ENCODE measurements around the gene TRIM52.

Gene TRIM52

DNA sequence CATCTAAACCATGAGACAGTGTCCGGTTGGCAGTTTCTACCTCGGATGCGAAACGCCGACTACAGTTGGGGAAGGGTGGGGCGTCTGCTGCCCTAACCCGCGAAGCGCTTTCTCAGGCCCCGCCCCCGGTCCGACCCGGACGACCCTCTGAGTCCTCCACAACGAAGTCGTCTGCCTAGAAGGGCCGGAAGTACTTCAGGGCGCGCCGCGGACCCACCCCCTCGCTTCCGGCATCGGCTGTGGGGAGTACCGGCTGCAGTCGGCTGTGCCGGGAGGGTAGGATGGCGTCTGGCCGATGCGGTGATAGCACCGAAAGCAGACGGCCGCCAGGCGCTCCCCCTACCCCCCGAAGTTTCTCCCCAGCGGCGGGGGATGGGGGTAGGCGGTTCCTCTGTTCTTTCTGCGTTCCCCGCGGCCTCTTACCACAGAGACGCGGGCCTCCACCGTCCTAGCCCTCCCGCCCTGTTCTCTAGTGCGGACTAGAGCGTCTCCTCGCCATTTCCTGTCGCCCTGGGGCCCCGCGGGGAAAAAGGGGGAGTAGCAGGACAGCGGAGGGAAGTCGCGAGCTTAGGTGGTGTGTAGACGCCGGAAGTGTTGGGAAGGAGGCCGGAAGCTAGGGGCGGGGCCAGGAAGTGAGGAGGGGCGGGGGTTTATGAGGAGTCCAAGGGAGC lies 37.8 kb downstream of the TRIM52 start, which contains the start of gene TRIM41:
Gene TRIM41, plus strand, starts transcription at position 224 of the 671 bp plus-strand sequence. CDS start 719 bp downstream, outside the sequence.
- ATAC-seq: peak; percentile 78
- 0 out of 2 replicates have a peak, but pooled peaks have one; percentile 16 for TF ChIP-seq ZFP30 (CRISPR knock-in tag; IDR thresholded peaks at IDR 0.05)
- no peak for TF ChIP-seq PPARA (CRISPR knock-in tag; IDR thresholded peaks at IDR 0.05; ENCODE audit: borderline replicate concordance)
- TF ChIP-seq, protein P1, sequence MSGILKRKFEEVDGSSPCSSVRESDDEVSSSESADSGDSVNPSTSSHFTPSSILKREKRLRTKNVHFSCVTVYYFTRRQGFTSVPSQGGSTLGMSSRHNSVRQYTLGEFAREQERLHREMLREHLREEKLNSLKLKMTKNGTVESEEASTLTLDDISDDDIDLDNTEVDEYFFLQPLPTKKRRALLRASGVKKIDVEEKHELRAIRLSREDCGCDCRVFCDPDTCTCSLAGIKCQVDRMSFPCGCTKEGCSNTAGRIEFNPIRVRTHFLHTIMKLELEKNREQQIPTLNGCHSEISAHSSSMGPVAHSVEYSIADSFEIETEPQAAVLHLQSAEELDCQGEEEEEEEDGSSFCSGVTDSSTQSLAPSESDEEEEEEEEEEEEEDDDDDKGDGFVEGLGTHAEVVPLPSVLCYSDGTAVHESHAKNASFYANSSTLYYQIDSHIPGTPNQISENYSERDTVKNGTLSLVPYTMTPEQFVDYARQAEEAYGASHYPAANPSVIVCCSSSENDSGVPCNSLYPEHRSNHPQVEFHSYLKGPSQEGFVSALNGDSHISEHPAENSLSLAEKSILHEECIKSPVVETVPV (CRISPR knock-in tag; IDR thresholded peaks at IDR 0.05): no peak
- TF ChIP-seq TOX (CRISPR knock-in tag; IDR thresholded peaks at IDR 0.05; ENCODE audit: borderline replicate concordance): no peak
- no peak for TF ChIP-seq OSR1 (CRISPR knock-in tag; IDR thresholded peaks at IDR 0.05)
- TF ChIP-seq POU6F1 (CRISPR knock-in tag; IDR thresholded peaks at IDR 0.05; ENCODE audit: borderline replicate concordance, low read depth): peak; percentile 64; the same call in 1 of the 2 replicates
- TF ChIP-seq ZC3H10 (CRISPR knock-in tag; IDR thresholded peaks at IDR 0.05): no peak
- TF ChIP-seq ZNF8 (CRISPR knock-in tag; IDR thresholded peaks at IDR 0.05): no peak
- 0 out of 2 replicates have a peak, but pooled peaks have one; percentile 20 for TF ChIP-seq ESRRG (CRISPR knock-in tag; IDR thresholded peaks at IDR 0.05)
- no peak for TF ChIP-seq SNAI2 (CRISPR knock-in tag; IDR thresholded peaks at IDR 0.05)

GRCh38 chr5:181222630-181223057 lies 38.3 kb downstream of the TRIM52 start:
- ATAC-seq: peak; percentile 3; the same call in 2 of the 3 replicates
- TF ChIP-seq PPARA (CRISPR knock-in tag; IDR thresholded peaks at IDR 0.05; ENCODE audit: borderline replicate concordance) (no peak), ZNF565 (CRISPR knock-in tag; conservative IDR thresholded peaks at IDR 0.05; ENCODE audit: low read depth) (no peak), RARB (CRISPR knock-in tag; IDR thresholded peaks at IDR 0.05) (no peak), ZC3H10 (CRISPR knock-in tag; IDR thresholded peaks at IDR 0.05) (no peak), ZNF70 (CRISPR knock-in tag; IDR thresholded peaks at IDR 0.05) (no peak), CREB5 (CRISPR knock-in tag; IDR thresholded peaks at IDR 0.05; ENCODE audit: low read depth) (no peak), ESRRG (CRISPR knock-in tag; IDR thresholded peaks at IDR 0.05) (no peak)

DNA sequence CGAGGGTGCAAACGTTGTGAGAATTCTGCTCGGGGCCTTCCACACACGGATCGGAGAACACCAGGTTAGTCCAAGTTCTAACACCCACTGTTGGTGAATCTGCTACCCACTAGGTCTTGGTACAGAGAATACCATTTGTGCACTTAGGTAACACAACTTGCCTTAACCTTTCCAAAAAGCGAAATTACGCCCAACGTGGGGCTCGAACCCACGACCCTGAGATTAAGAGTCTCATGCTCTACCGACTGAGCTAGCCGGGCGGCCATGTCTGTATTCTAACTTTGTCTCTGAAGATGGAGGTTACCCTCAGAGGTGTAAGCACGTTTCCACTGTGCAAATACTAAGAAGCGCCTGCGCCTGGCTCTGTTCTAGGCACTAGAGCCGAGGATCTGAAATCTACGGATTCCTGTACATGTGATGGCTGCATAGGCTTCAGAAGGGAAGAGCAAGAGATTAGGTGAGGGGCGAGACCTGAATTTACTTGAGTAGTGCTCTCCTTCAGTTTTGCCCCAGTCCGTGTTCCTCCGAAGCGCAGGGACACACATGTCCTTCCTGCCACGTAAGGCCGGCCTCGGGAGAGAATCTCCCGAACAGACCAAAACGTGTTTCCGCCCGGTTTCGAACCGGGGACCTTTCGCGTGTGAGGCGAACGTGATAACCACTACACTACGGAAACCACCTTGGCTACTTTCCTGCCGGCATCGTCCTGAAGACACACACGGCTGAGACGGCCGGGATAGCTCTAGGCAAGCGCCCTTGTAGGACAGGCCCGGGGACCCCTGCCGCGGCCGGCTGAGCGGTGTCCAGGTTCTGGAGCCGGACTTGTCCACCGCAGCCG lies 38.9 kb downstream of the TRIM52 start:
- ATAC-seq: peak; percentile 62
- TF ChIP-seq ESRRG (CRISPR knock-in tag; IDR thresholded peaks at IDR 0.05): 0 out of 2 replicates have a peak, but pooled peaks have one; percentile 44
- TF ChIP-seq TCF4 (CRISPR knock-in tag; IDR thresholded peaks at IDR 0.05; ENCODE audit: borderline replicate concordance): no peak

GRCh38 chr5:181221105-181221791 lies 39.7 kb downstream of the TRIM52 start:
- no peak for ATAC-seq
- TF ChIP-seq PPARA (CRISPR knock-in tag; IDR thresholded peaks at IDR 0.05; ENCODE audit: borderline replicate concordance): no peak
- TF ChIP-seq, protein P1 (CRISPR knock-in tag; IDR thresholded peaks at IDR 0.05): no peak
- TF ChIP-seq ZC3H10 (CRISPR knock-in tag; IDR thresholded peaks at IDR 0.05): no peak
- TF ChIP-seq TCF4 (CRISPR knock-in tag; IDR thresholded peaks at IDR 0.05; ENCODE audit: borderline replicate concordance): no peak
- no peak for TF ChIP-seq CREB5 (CRISPR knock-in tag; IDR thresholded peaks at IDR 0.05; ENCODE audit: low read depth)
- no peak for TF ChIP-seq TOX (CRISPR knock-in tag; IDR thresholded peaks at IDR 0.05; ENCODE audit: borderline replicate concordance)
- no peak for TF ChIP-seq ZFP30 (CRISPR knock-in tag; IDR thresholded peaks at IDR 0.05)
- no peak for TF ChIP-seq ZNF70 (CRISPR knock-in tag; IDR thresholded peaks at IDR 0.05)
- TF ChIP-seq OSR1 (CRISPR knock-in tag; IDR thresholded peaks at IDR 0.05): no peak
- TF ChIP-seq, protein P2, sequence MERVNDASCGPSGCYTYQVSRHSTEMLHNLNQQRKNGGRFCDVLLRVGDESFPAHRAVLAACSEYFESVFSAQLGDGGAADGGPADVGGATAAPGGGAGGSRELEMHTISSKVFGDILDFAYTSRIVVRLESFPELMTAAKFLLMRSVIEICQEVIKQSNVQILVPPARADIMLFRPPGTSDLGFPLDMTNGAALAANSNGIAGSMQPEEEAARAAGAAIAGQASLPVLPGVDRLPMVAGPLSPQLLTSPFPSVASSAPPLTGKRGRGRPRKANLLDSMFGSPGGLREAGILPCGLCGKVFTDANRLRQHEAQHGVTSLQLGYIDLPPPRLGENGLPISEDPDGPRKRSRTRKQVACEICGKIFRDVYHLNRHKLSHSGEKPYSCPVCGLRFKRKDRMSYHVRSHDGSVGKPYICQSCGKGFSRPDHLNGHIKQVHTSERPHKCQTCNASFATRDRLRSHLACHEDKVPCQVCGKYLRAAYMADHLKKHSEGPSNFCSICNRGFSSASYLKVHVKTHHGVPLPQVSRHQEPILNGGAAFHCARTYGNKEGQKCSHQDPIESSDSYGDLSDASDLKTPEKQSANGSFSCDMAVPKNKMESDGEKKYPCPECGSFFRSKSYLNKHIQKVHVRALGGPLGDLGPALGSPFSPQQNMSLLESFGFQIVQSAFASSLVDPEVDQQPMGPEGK (CRISPR knock-in tag; IDR thresholded peaks at IDR 0.05; ENCODE audit: borderline replicate concordance): no peak
- TF ChIP-seq GLIS3 (CRISPR knock-in tag; IDR thresholded peaks at IDR 0.05): no peak
- no peak for TF ChIP-seq ZNF8 (CRISPR knock-in tag; IDR thresholded peaks at IDR 0.05)
- no peak for TF ChIP-seq POU6F1 (CRISPR knock-in tag; IDR thresholded peaks at IDR 0.05; ENCODE audit: borderline replicate concordance, low read depth)
